GM18511 (cell line): Measurements from ENCODE around the gene IL17B.

Experiments
- ATAC-seq: cut with Tn5 transposase; IDR thresholded peaks from one replicate; pipeline ENCODE4 v1.9.1; 2021; ENCODE audit warnings: mild to moderate bottlenecking, moderate library complexity; ENCODE audit not compliant: unreplicated experiment

The IL17B gene

GRCh38 chr5:149362541-149362940 lies 16.6 kb downstream of the IL17B start:
- ATAC-seq = no peak

- no peak for ATAC-seq
Measured at GRCh38 chr5:149360272-149360671, 18.8 kb downstream of the IL17B start.

- no peak for ATAC-seq
Measured at GRCh38 chr5:149358868-149359495, 20.1 kb downstream of the IL17B start.

GRCh38 chr5:149358294-149358651 lies 20.8 kb downstream of the IL17B start:
- ATAC-seq = peak; percentile 23

GRCh38 chr5:149357370-149358293 lies 21.5 kb downstream of the IL17B start, which contains the start of gene PCYOX1L:
TSS of gene PCYOX1L (plus strand) at chr5:149358046. CDS start at chr5:149358069, 23 bp downstream.
- ATAC-seq = peak; percentile 99

- no peak for ATAC-seq
Measured at GRCh38 chr5:149356391-149356790, 22.7 kb downstream of the IL17B start.

- no peak for ATAC-seq
Measured at GRCh38 chr5:149355688-149356087, 23.4 kb downstream of the IL17B start.

- no peak for ATAC-seq
Measured at GRCh38 chr5:149353911-149354310, 25.2 kb downstream of the IL17B start.

GRCh38 chr5:149352169-149352568 lies 26.9 kb downstream of the IL17B start:
- no peak for ATAC-seq

- ATAC-seq = no peak
Measured at GRCh38 chr5:149349382-149349781, 29.7 kb downstream of the IL17B start.

- ATAC-seq = no peak
Measured at GRCh38 chr5:149348518-149348917, 30.6 kb downstream of the IL17B start.

- peak; percentile 20 for ATAC-seq
Measured at GRCh38 chr5:149345892-149346222, 33.2 kb downstream of the IL17B start.

- ATAC-seq = peak; percentile 95
Measured at GRCh38 chr5:149345147-149345891, 33.8 kb downstream of the IL17B start, which contains the start of gene GRPEL2. TSS of gene GRPEL2 (plus strand) at chr5:149345499. CDS start at chr5:149345540, 41 bp downstream.

- ATAC-seq = no peak
Measured at GRCh38 chr5:149344151-149344550, 34.9 kb downstream of the IL17B start.

GRCh38 chr5:149341876-149342275 lies 37.2 kb downstream of the IL17B start:
- no peak for ATAC-seq

- ATAC-seq = no peak
Measured at GRCh38 chr5:149340920-149341319, 38.2 kb downstream of the IL17B start.

GRCh38 chr5:149338364-149338763 lies 40.7 kb downstream of the IL17B start:
- ATAC-seq = no peak

- ATAC-seq = no peak
Measured at GRCh38 chr5:149337736-149338135, 41.4 kb downstream of the IL17B start.

- no peak for ATAC-seq
Measured at GRCh38 chr5:149333711-149334443, 45.2 kb downstream of the IL17B start.

- ATAC-seq = no peak
Measured at GRCh38 chr5:149328177-149328576, 50.9 kb downstream of the IL17B start.

- ATAC-seq = no peak
Measured at GRCh38 chr5:149326611-149327010, 52.5 kb downstream of the IL17B start.
